Calu3 (cell line): ENCODE results near the gene SGF29. TPM values are rescaled to one million over a fixed set of nuclear protein-coding genes. Genes with fewer than 3 reads are reported as not detected.

Experiments
- BruUV-seq: library from RNA; stranded (reverse); fragments of 400-500 nt; replicated peaks from 2 replicates; lab custom pipeline; 2021; lab: Mats Ljungman, UMichigan
- CTCF ChIA-PET: fragments of 300-600 bp; sonication (Branson Sonifier 250); formaldehyde crosslinking; loops from one replicate; lab custom pipeline; 2022; ENCODE audit warnings: antibody characterized with exemption; lab: Charles Lee
- DNase-seq: peaks from one replicate; pipeline ENCODE4 v3.0.0; 2022
- H3K27ac Mint-ChIP-seq: one replicate; pipeline ENCODE4 v1.8.0; 2022; ENCODE audit warnings: mixed read lengths; ENCODE audit not compliant: unreplicated experiment
- H3K27me3 Mint-ChIP-seq: one replicate; pipeline ENCODE4 v1.8.0; 2022; ENCODE audit warnings: mixed read lengths; ENCODE audit not compliant: unreplicated experiment
- H3K36me3 Mint-ChIP-seq: one replicate; pipeline ENCODE4 v1.8.0; 2022; ENCODE audit warnings: mild to moderate bottlenecking, moderate library complexity, mixed read lengths; ENCODE audit not compliant: insufficient read depth, unreplicated experiment
- H3K4me1 Mint-ChIP-seq: one replicate; pipeline ENCODE4 v1.8.0; 2022; ENCODE audit warnings: mild to moderate bottlenecking, low read depth, mixed read lengths; ENCODE audit not compliant: unreplicated experiment
- H3K4me3 Mint-ChIP-seq: one replicate; pipeline ENCODE4 v1.8.0; 2022; ENCODE audit warnings: mild to moderate bottlenecking, low read depth, moderate library complexity, mixed read lengths; ENCODE audit not compliant: unreplicated experiment
- H3K9me3 Mint-ChIP-seq: one replicate; pipeline ENCODE4 v1.8.0; 2022; ENCODE audit warnings: low read depth, mixed read lengths; ENCODE audit not compliant: unreplicated experiment
- intact Hi-C: fragments of 100-400 bp; cut with micrococcal nuclease; formaldehyde crosslinking; loops from one replicate; pipeline ENCODE4 v1.10.0; 2022; ENCODE audit not compliant: unreplicated experiment
- total RNA-seq: library from RNA; stranded (reverse); gene quantifications from 2 replicates; pipeline ENCODE4 v1.2.3, GENCODE V29; 2022
- TF ChIP-seq, protein P1 (sequence below): fragments of 200-600 bp; IDR thresholded peaks from one replicate; pipeline ENCODE4 v1.8.0; 2022; ENCODE audit warnings: antibody characterized with exemption; ENCODE audit not compliant: unreplicated experiment

Gene SGF29
- total RNA-seq, 1 experiment from 2014 or later: 31.0 TPM

DNA sequence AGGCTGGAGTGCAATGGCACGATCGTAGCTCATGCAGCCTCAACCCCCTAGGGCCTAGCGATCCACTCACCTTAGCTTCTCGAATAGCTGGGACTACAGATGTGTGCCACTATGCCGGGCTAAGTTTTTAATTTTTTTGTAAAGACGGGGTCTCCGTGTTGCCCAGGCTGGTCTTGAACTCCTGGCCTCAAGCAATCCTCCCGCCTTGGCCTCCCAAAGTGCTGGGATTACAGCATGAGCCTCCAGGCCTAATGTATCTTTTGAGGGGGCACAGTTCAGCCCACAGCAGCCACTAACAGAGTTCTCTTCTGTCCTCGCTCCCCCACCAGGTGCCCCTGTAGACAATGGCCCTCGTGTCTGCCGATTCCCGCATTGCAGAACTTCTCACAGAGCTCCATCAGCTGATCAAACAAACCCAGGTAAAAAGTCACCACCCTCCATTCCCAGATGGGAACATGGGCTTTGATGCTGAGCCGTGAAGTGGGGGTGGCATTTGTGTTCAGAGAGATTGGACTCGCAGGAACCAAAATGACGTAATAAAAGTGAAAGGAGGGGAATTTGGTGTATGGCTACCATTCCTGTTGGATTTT is 27.1 kb downstream of the SGF29 start:
- H3K27ac Mint-ChIP-seq: no peak overlapping the region
- H3K4me3 Mint-ChIP-seq: no peak overlapping the region
- BruUV-seq: no TSS peak
- TF ChIP-seq, protein P1, sequence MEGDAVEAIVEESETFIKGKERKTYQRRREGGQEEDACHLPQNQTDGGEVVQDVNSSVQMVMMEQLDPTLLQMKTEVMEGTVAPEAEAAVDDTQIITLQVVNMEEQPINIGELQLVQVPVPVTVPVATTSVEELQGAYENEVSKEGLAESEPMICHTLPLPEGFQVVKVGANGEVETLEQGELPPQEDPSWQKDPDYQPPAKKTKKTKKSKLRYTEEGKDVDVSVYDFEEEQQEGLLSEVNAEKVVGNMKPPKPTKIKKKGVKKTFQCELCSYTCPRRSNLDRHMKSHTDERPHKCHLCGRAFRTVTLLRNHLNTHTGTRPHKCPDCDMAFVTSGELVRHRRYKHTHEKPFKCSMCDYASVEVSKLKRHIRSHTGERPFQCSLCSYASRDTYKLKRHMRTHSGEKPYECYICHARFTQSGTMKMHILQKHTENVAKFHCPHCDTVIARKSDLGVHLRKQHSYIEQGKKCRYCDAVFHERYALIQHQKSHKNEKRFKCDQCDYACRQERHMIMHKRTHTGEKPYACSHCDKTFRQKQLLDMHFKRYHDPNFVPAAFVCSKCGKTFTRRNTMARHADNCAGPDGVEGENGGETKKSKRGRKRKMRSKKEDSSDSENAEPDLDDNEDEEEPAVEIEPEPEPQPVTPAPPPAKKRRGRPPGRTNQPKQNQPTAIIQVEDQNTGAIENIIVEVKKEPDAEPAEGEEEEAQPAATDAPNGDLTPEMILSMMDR: no peak
- CTCF ChIA-PET: no interaction called here
- H3K36me3 Mint-ChIP-seq: no peaks in the 10 kb centered on the region
- no peaks in the 10 kb centered on the region for H3K9me3 Mint-ChIP-seq
- H3K27me3 Mint-ChIP-seq: no peaks in the 10 kb centered on the region
- DNase-seq: no peak
- intact Hi-C loops: no loop called here
- no peaks in the 10 kb centered on the region for H3K4me1 Mint-ChIP-seq

DNA sequence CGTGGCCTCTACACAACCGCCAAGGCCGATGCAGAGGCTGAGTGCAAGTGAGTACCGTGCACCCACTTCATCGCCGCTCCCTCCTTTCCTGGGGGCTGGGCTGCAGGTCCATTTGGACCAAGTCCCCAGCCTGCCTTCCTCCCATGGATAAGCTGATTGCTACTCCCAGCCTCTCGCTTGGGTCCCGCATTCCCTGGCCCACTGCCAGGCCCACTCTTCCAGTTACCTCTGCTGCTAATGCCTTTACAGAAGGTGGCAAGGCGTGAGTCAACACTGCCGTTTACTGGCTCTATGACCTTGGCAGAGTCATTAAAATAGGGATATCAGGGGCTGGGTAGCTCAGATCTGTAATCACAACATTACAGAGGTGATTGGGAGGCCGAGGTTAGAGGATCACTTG is 32.0 kb downstream of the SGF29 start:
- Mint-ChIP-seq H3K27ac (no peak overlapping the region), H3K4me1 (peaks cover 8% of the 10 kb centered on the region), H3K36me3 (no peaks in the 10 kb centered on the region), H3K27me3 (no peaks in the 10 kb centered on the region), H3K9me3 (no peaks in the 10 kb centered on the region), H3K4me3 (no peak overlapping the region)
- DNase-seq: no peak
- BruUV-seq: no TSS peak
- CTCF ChIA-PET: no interaction called here
- TF ChIP-seq, protein P1: no peak
- intact Hi-C loops: no loop called here

DNA sequence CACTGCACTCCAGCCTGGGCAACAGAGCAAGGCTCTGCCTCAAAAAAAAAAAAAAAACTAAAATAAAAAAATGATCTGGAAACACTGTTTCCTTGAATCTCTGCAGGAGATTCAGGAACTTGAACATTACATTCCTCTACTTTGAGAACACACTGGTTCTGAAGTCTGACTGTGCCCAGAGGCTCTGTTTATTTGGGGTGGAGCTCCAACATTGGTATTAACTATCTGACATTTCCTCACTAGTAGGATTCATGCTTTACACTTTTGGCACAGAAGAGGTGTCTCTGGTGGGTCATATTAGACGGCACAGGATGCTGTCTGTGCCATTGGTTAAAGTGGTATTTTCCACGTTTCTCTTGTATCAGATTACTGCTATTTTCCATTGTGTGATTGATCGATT is 32.7 kb downstream of the SGF29 start:
- intact Hi-C loops: no loop called here
- no peak for DNase-seq
- Mint-ChIP-seq H3K27me3 (no peaks in the 10 kb centered on the region), H3K27ac (no peak overlapping the region), H3K9me3 (no peaks in the 10 kb centered on the region), H3K4me3 (no peak overlapping the region), H3K36me3 (no peaks in the 10 kb centered on the region), H3K4me1 (peaks cover 8% of the 10 kb centered on the region)
- BruUV-seq: no TSS peak
- TF ChIP-seq, protein P1: no peak
- CTCF ChIA-PET: no interaction called here

DNA sequence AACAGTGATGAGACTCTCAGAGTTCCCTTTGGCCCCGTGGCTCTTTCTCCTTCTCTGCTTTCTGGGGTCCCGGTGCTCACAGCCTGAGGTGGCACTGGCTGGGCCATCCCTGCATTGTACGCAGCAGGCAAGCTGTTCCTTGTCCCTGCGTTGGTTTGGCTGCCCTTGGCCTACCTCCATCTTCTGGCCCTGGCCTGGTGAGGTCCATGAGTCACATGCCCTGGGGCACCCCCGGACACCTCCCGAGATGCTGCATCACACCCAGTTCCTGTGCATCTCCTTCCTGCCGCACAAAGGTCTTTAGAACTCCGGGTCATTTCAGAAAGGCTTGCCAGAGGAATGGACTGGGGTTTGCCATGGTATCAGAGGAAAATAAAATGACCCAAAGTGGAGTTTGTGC is 33.7 kb downstream of the SGF29 start:
- CTCF ChIA-PET: interaction anchor here (0.6 kb wide), 1 partner anchor 40 kb away, joined by 3 read pairs; no protein-coding TSS in a partner anchor

More for the DNA sequence above, 33.7 kb downstream of the SGF29 start:
- no peak overlapping the region for H3K27ac Mint-ChIP-seq
- peaks cover 8% of the 10 kb centered on the region for H3K4me1 Mint-ChIP-seq
- DNase-seq: no peak
- no TSS peak for BruUV-seq
- TF ChIP-seq, protein P1: no peak
- H3K36me3 Mint-ChIP-seq: peaks cover 7% of the 10 kb centered on the region
- H3K27me3 Mint-ChIP-seq: no peaks in the 10 kb centered on the region
- no peak overlapping the region for H3K4me3 Mint-ChIP-seq
- intact Hi-C loops: no loop called here
- no peaks in the 10 kb centered on the region for H3K9me3 Mint-ChIP-seq
